Measurements from ENCODE around the gene KISS1R.
"Not testable (repeated sequence)": the region's sequence is repeated elsewhere in the genome, so short reads cannot be mapped to it uniquely, and the experiment has no call there.

The KISS1R gene

DNA sequence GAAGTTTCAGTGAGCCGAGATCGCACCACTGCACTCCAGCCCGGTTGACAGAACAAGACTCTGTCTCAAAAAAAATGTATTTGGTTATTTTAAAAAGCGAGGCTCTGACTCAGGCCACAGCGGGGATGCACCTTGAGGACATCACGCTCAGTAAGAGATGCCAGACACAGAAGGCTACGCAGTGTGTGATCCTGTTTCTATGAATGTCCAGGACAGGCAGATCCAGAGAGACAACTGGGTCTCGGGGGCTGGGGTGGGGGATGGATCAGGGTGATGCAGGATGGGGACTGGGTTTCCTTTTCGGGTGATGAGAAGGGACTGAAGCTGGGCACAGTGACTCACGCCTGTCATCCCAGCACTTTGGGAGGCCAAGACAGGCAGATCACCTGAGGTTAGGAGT is 29.5 kb upstream of the KISS1R start:
- TF ChIP-seq, protein P1, sequence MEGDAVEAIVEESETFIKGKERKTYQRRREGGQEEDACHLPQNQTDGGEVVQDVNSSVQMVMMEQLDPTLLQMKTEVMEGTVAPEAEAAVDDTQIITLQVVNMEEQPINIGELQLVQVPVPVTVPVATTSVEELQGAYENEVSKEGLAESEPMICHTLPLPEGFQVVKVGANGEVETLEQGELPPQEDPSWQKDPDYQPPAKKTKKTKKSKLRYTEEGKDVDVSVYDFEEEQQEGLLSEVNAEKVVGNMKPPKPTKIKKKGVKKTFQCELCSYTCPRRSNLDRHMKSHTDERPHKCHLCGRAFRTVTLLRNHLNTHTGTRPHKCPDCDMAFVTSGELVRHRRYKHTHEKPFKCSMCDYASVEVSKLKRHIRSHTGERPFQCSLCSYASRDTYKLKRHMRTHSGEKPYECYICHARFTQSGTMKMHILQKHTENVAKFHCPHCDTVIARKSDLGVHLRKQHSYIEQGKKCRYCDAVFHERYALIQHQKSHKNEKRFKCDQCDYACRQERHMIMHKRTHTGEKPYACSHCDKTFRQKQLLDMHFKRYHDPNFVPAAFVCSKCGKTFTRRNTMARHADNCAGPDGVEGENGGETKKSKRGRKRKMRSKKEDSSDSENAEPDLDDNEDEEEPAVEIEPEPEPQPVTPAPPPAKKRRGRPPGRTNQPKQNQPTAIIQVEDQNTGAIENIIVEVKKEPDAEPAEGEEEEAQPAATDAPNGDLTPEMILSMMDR (IDR thresholded peaks at IDR 0.05), result no peak
- no peaks in the 10 kb centered on the region for H3K36me3 ChIP-seq (ENCODE audit: control insufficient read depth, insufficient read depth, low read length)
- H2AFZ ChIP-seq, result no peak overlapping the region
- no peaks in the 10 kb centered on the region for H3K27me3 ChIP-seq (ENCODE audit: control insufficient read depth, insufficient read depth, low read length)
- no peak overlapping the region for H3K4me2 ChIP-seq (ENCODE audit: low read length)
- no peaks in the 10 kb centered on the region for H3K9me3 ChIP-seq (ENCODE audit: control insufficient read depth, low read length)
- no peaks in the 10 kb centered on the region for H3K4me1 ChIP-seq
- H3K27ac ChIP-seq, result no peak overlapping the region
- no peak overlapping the region for H3K4me3 ChIP-seq (ENCODE audit: low read depth, low read length)
- H3K9ac ChIP-seq, result no peak overlapping the region
- H3K79me2 ChIP-seq, result peaks cover 15% of the 10 kb centered on the region

DNA sequence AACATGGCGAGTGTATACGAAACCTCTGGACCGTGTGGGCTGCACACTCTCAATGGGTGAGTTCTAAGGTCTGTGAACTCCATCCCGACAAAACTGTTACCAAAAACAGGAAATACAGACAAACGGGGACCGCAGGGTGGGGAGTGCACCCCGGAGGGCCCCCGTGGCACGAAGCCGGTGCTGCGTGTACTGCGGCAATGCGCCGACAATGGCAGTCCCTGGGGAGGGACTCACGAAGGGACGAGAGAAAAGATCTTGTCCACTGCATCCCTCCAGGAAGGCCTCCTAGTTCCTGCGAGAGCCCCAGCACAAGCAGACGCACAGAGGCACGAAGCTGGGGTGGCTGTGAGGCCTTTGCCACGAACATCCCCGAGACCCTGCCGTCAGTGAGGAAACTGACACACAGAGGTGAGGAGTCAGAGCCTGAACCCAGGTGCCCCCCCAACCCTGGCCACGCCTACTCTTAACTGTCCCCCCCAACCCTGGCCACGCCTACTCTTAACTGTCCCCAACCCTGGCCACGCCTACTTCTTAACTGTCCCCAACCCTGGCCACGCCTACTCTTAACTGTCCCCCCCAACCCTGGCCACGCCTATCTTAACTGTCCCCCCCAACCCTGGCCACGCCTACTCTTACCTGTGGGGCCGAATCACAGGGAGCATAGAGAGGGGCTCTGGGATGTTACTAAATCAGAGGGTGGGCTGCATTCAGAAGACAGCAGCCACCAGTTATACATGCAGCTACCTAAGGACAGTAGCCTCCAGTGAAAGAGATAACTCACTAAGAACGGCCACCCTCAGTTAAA is 28.4 kb upstream of the KISS1R start:
- no peak overlapping the region for H3K9ac ChIP-seq
- no peak overlapping the region for H3K4me2 ChIP-seq (ENCODE audit: low read length)
- H3K27ac ChIP-seq, result no peak overlapping the region
- no peaks in the 10 kb centered on the region for H3K9me3 ChIP-seq (ENCODE audit: control insufficient read depth, low read length)
- TF ChIP-seq, protein P1 (IDR thresholded peaks at IDR 0.05), result no peak
- no peak overlapping the region for H2AFZ ChIP-seq
- no peaks in the 10 kb centered on the region for H3K36me3 ChIP-seq (ENCODE audit: control insufficient read depth, insufficient read depth, low read length)
- peaks cover 15% of the 10 kb centered on the region for H3K79me2 ChIP-seq
- no peak overlapping the region for H3K4me3 ChIP-seq (ENCODE audit: low read depth, low read length)
- H3K27me3 ChIP-seq (ENCODE audit: control insufficient read depth, insufficient read depth, low read length), result no peaks in the 10 kb centered on the region
- no peaks in the 10 kb centered on the region for H3K4me1 ChIP-seq

DNA sequence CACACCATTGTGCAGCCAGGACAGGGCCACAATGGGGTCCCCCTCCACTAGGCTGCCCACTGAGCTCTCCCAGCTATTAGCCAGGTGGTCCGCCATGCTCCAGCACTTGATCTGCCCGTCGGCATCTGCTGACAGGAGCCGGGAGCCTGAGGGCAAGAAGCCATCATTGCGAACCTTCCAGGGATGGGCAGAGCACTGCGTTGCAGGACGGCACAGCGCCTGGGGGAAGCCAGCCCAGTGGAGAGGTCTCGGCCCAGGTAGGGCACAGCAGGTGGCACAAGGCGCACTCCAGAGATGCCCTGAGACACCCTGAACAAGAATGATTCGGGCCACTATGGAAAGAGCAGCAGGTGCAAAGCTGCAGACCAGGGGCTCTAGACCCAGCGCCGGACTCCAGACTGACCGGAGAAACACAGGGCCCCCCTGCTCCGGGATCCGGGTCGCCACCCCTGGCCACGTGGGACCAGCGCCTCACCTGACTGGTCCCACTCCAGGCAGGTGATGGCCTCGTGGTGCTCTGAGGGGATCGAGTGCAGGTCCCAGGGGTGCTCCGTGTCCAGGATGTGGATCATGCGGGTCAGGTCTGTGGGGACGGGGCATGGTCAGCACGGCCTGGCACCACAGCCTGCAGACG is 27.4 kb upstream of the KISS1R start:
- H3K9ac ChIP-seq, result no peak overlapping the region
- no peak overlapping the region for H3K4me3 ChIP-seq (ENCODE audit: low read depth, low read length)
- H3K9me3 ChIP-seq (ENCODE audit: control insufficient read depth, low read length), result no peaks in the 10 kb centered on the region
- H3K27me3 ChIP-seq (ENCODE audit: control insufficient read depth, insufficient read depth, low read length), result no peaks in the 10 kb centered on the region
- TF ChIP-seq, protein P1 (IDR thresholded peaks at IDR 0.05), result no peak
- H3K79me2 ChIP-seq, result peaks cover 14% of the 10 kb centered on the region
- no peaks in the 10 kb centered on the region for H3K36me3 ChIP-seq (ENCODE audit: control insufficient read depth, insufficient read depth, low read length)
- H3K27ac ChIP-seq, result no peak overlapping the region
- no peak overlapping the region for H3K4me2 ChIP-seq (ENCODE audit: low read length)
- H2AFZ ChIP-seq, result no peak overlapping the region
- H3K4me1 ChIP-seq, result no peaks in the 10 kb centered on the region

GRCh38 chr19:890831-891230 is 26.3 kb upstream of the KISS1R start:
- no peak overlapping the region for H2AFZ ChIP-seq
- H3K9ac ChIP-seq, result no peak overlapping the region
- H3K9me3 ChIP-seq (ENCODE audit: control insufficient read depth, low read length), result no peaks in the 10 kb centered on the region
- H3K4me2 ChIP-seq (ENCODE audit: low read length), result no peak overlapping the region
- H3K27me3 ChIP-seq (ENCODE audit: control insufficient read depth, insufficient read depth, low read length), result no peaks in the 10 kb centered on the region
- no peak overlapping the region for H3K4me3 ChIP-seq (ENCODE audit: low read depth, low read length)
- H3K27ac ChIP-seq, result no peak overlapping the region
- TF ChIP-seq, protein P1 (IDR thresholded peaks at IDR 0.05), result no peak
- peaks cover 5% of the 10 kb centered on the region for H3K79me2 ChIP-seq
- no peaks in the 10 kb centered on the region for H3K4me1 ChIP-seq
- no peaks in the 10 kb centered on the region for H3K36me3 ChIP-seq (ENCODE audit: control insufficient read depth, insufficient read depth, low read length)

GRCh38 chr19:891421-892200 is 25.5 kb upstream of the KISS1R start:
- Histone ChIP-seq H3K4me2 (ENCODE audit: low read length) (peak overlapping the region; percentile 91), H3K4me3 (ENCODE audit: low read depth, low read length) (peak overlapping the region; percentile 80)
- H2AFZ ChIP-seq; H3K36me3 ChIP-seq (ENCODE audit: control insufficient read depth, insufficient read depth, low read length); H3K79me2 ChIP-seq; H3K4me1 ChIP-seq; H3K9me3 ChIP-seq (ENCODE audit: control insufficient read depth, low read length); H3K9ac ChIP-seq; H3K27me3 ChIP-seq (ENCODE audit: control insufficient read depth, insufficient read depth, low read length); H3K27ac ChIP-seq: not testable (repeated sequence)

Data from parathyroid adenoma (tissue), 2 donors.